Left lung (tissue), 10 donors: ENCODE results near the gene FAM161A. TPM values are rescaled to one million over a fixed set of nuclear protein-coding genes. Genes with fewer than 3 reads are reported as not detected.

Source experiments
- ATAC-seq: fragments of 200-7000 bp; cut with Tn5 transposase; one replicate; pipeline ENCODE4 v1.9.1; 2020; ENCODE audit warnings: moderate library complexity
- DNase-seq, 4 donors: peaks; one replicate each; pipeline ENCODE4 v3.0.0-alpha.2; 2013 to 2020
- H3K27ac ChIP-seq, 2 donors: fragments of 200-600 bp; sonication (generic) in 1 of 2; one replicate each; pipeline versions ENCODE4 v1.5.0 to v1.8.0; 2020 to 2021
- H3K27me3 ChIP-seq, 2 donors: fragments of 200-600 bp; sonication (generic) in 1 of 2; one replicate each; pipeline versions ENCODE4 v1.5.0 to v1.8.0; 2020 to 2021
- H3K36me3 ChIP-seq, 2 donors: fragments of 200-600 bp; sonication (generic) in 1 of 2; one replicate each; pipeline versions ENCODE4 v1.5.0 to v1.8.0; 2020 to 2021
- H3K4me1 ChIP-seq, 2 donors: fragments of 200-600 bp; one replicate each; pipeline ENCODE4 v1.8.0; 2021
- H3K4me3 ChIP-seq, 2 donors: fragments of 200-600 bp; sonication (generic) in 1 of 2; one replicate each; pipeline versions ENCODE4 v1.5.0 to v1.8.0; 2020 to 2021; ENCODE audit warnings: mild to moderate bottlenecking in 1 of 2
- H3K9me3 ChIP-seq, 2 donors: fragments of 200-600 bp; sonication (generic) in 1 of 2; one replicate each; pipeline versions ENCODE4 v1.5.0 to v1.8.0; 2020 to 2021
- intact Hi-C, 2 donors: fragments of 100-400 bp; cut with DNase I; formaldehyde crosslinking; loops; one replicate each; pipeline versions ENCODE4 v1.11.2 to v1.14.2; 2022
- polyA plus RNA-seq, 6 donors: library from polyadenylated mRNA; unstranded; fragments of 120-200 nt; gene quantifications; one replicate each; pipeline ENCODE4 v1.2.1, GENCODE V29; 2013; ENCODE audit not compliant: insufficient read length in 6 of 6
- total RNA-seq, 2 donors: library from RNA; stranded (reverse); fragmentation: NEBNext Ultra II Directional; extraction: Animal tissue kit (Norgen Biotek cat#: 25700); gene quantifications; one replicate each; pipeline ENCODE4 v1.2.1, GENCODE V29; 2021
- TF ChIP-seq, protein P1 (sequence below), 2 donors: fragments of 200-600 bp; sonication (generic) in 1 of 2; IDR thresholded peaks; one replicate each; pipeline versions ENCODE4 v1.5.0 to v1.8.0; 2021; ENCODE audit warnings: antibody characterized with exemption in 2 of 2
- donor health status: DM: no; HTN: yes; CAD: no.
- donor health status: DM: no; HTN: no; CAD: no.

The FAM161A gene
- total and polyA plus RNA-seq, 8 donors = 3.7 to 33.5 (median 26.3) TPM

DNA sequence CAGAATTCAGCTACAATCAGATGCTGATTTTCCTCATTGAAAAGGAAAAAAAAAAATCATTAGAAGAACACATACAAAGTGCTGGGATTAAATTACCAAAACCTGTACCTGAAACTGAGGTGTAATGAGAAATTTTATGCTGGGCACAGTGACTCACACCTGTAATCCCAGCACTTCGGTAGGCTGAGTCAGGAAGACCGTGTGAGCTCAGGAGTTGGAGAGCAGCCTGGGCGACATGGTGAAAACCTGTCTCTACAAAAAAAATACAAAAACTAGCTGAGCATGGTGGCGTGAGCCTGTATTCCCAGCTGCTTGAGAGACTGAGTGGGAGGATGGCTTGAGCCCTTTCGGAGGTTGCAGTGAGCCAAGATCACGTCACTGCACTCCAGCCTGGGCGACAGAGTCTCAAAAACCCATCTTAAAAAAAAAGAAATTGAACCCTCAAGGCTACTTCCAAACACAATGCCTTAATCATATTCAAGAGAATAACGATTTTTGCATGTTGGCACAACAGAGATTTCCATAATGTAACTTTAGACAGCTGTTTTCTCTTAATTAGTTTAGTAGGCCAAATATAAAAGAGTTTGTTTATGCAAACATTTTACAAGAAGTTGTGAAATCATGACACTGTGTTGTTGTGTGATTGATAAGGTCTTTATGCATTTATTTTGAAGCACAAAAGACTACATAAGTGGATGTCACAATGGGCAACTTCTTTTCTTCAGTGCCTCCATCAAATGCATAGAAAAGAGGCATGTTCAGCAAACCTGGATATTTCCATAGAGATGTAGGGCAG, 63.9 kb downstream of the FAM161A start:
- Histone ChIP-seq H3K9me3 (no peaks in the 10 kb centered on the region), H3K4me1 (no peaks in the 10 kb centered on the region), H3K36me3 (no peaks in the 10 kb centered on the region), H3K27ac (no peak overlapping the region), H3K27me3 (peaks cover 0 to 13% of the 10 kb centered on the region in 2 donors), H3K4me3 (no peak overlapping the region)
- no peak for DNase-seq
- ATAC-seq = no peak
- intact Hi-C loops = no loop called here
- TF ChIP-seq, protein P1, sequence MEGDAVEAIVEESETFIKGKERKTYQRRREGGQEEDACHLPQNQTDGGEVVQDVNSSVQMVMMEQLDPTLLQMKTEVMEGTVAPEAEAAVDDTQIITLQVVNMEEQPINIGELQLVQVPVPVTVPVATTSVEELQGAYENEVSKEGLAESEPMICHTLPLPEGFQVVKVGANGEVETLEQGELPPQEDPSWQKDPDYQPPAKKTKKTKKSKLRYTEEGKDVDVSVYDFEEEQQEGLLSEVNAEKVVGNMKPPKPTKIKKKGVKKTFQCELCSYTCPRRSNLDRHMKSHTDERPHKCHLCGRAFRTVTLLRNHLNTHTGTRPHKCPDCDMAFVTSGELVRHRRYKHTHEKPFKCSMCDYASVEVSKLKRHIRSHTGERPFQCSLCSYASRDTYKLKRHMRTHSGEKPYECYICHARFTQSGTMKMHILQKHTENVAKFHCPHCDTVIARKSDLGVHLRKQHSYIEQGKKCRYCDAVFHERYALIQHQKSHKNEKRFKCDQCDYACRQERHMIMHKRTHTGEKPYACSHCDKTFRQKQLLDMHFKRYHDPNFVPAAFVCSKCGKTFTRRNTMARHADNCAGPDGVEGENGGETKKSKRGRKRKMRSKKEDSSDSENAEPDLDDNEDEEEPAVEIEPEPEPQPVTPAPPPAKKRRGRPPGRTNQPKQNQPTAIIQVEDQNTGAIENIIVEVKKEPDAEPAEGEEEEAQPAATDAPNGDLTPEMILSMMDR (IDR thresholded peaks at IDR 0.05) = no peak

DNA sequence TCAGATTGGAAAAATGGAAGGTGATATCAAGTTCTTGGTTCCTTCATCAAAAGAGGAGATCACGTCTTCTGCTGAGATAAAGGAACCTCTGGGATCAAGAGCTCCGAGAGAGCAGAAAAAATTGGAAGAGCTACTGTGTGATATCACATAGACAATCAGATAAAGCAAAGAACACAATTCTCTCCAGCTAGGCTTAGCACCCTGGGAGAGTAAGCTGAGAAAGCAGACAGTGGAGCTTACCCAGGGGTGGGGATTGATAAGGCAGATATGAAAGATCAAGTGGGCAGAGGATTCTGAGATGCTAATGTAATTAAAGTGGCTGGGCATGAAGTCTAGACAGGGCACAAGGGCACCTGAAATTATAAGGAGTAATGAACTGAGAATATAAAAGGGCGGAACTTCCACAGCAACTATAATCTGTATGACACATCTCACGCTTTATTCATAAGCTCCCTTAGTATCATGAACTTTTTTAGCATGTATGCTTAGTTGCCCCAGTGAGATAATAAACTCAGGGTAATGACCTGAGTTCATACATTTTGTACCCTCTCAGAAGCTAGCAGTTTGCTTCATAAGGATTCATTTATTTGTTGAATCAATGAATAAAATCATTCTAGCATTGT, 65.8 kb downstream of the FAM161A start:
- no peak for ATAC-seq
- no peak overlapping the region for H3K27ac ChIP-seq
- H3K4me1 ChIP-seq = no peaks in the 10 kb centered on the region
- no peaks in the 10 kb centered on the region for H3K36me3 ChIP-seq
- TF ChIP-seq, protein P1 (IDR thresholded peaks at IDR 0.05) = no peak
- H3K4me3 ChIP-seq = no peak overlapping the region
- peaks cover 0 to 9% of the 10 kb centered on the region in 2 donors for H3K27me3 ChIP-seq
- no peaks in the 10 kb centered on the region for H3K9me3 ChIP-seq
- DNase-seq = no peak
- intact Hi-C loops = no loop called here

- Histone ChIP-seq H3K27ac (no peak overlapping the region), H3K4me3 (no peak overlapping the region), H3K27me3 (no peaks in the 10 kb centered on the region), H3K4me1 (no peaks in the 10 kb centered on the region), H3K36me3 (no peaks in the 10 kb centered on the region), H3K9me3 (no peaks in the 10 kb centered on the region)
- ATAC-seq = no peak
- TF ChIP-seq, protein P1 (IDR thresholded peaks at IDR 0.05) = no peak
- DNase-seq = no peak
- intact Hi-C loops = no loop called here
Observed at GRCh38 chr2:61786876-61787275, 67.0 kb downstream of the FAM161A start.

- ATAC-seq = no peak
- TF ChIP-seq, protein P1 (IDR thresholded peaks at IDR 0.05) = no peak
- H3K9me3 ChIP-seq = peaks cover 0 to 4% of the 10 kb centered on the region in 2 donors
- H3K4me3 ChIP-seq = no peak overlapping the region
- no peaks in the 10 kb centered on the region for H3K4me1 ChIP-seq
- intact Hi-C loops = no loop called here
- no peaks in the 10 kb centered on the region for H3K36me3 ChIP-seq
- no peaks in the 10 kb centered on the region for H3K27me3 ChIP-seq
- no peak overlapping the region for H3K27ac ChIP-seq
- peak in 1 of 4 donors; percentile 13 for DNase-seq
Observed at GRCh38 chr2:61785583-61785982, 68.3 kb downstream of the FAM161A start.

- H3K27ac ChIP-seq = no peak overlapping the region
- DNase-seq (no peak), ATAC-seq (no peak)
- no peak overlapping the region for H3K4me3 ChIP-seq
- TF ChIP-seq, protein P1 (IDR thresholded peaks at IDR 0.05) = no peak
- H3K4me1 ChIP-seq = no peaks in the 10 kb centered on the region
- no peaks in the 10 kb centered on the region for H3K36me3 ChIP-seq
- intact Hi-C loops = no loop called here
- H3K9me3 ChIP-seq = peaks cover 0 to 4% of the 10 kb centered on the region in 2 donors
- H3K27me3 ChIP-seq = no peaks in the 10 kb centered on the region
Observed at GRCh38 chr2:61784643-61785042, 69.2 kb downstream of the FAM161A start.
